SK-N-SH treated with all-trans-retinoic acid at 6 μM for 48 hours (cell line): ENCODE results near the gene CFAP210.
A peak's percentile ranks its signal among the peaks of the same experiment; 100 is the strongest.

ENCODE experiments used
- ATAC-seq: fragments of 200-7000 bp; cut with Tn5 transposase; 3 replicates; pipeline ENCODE4 v1.9.1; 2020; ENCODE audit warnings: mild to moderate bottlenecking, moderate library complexity
- ARNTL ChIP-seq: fragments of 450-650 bp; formaldehyde crosslinking; IDR thresholded peaks from 2 replicates; pipeline ENCODE4 v1.5.0; 2020; ENCODE audit warnings: low read depth, mild to moderate bottlenecking, moderate library complexity, borderline replicate concordance
- BACH2 ChIP-seq: fragments of 250-450 bp; sonication (Bioruptor Pico); IDR thresholded peaks from 2 replicates; pipeline ENCODE4 v1.9.0; 2021; ENCODE audit warnings: mild to moderate bottlenecking, borderline replicate concordance
- CSDC2 ChIP-seq: fragments of 250-450 bp; sonication (Bioruptor Pico); IDR thresholded peaks from 2 replicates; pipeline ENCODE4 v1.5.0; 2020; ENCODE audit warnings: mild to moderate bottlenecking, moderate library complexity
- ESRRG ChIP-seq: fragments of 250-450 bp; sonication (Bioruptor Pico); IDR thresholded peaks from 2 replicates; pipeline ENCODE4 v1.6.1; 2021; ENCODE audit warnings: mild to moderate bottlenecking
- ISL1 ChIP-seq: fragments of 250-450 bp; sonication (Bioruptor Pico); IDR thresholded peaks from 2 replicates; pipeline ENCODE4 v2.1.2; 2022; ENCODE audit warnings: mild to moderate bottlenecking, moderate library complexity
- OSR1 ChIP-seq: fragments of 250-450 bp; sonication (Bioruptor Pico); IDR thresholded peaks from 2 replicates; pipeline ENCODE4 v1.8.0; 2022; ENCODE audit warnings: moderate library complexity, mild to moderate bottlenecking, inconsistent platforms
- RARB ChIP-seq: fragments of 250-450 bp; sonication (Bioruptor Pico); IDR thresholded peaks from 2 replicates; pipeline ENCODE4 v1.8.0; 2021; ENCODE audit warnings: mild to moderate bottlenecking, moderate library complexity
- SNAI2 ChIP-seq: fragments of 250-450 bp; sonication (Bioruptor Pico); IDR thresholded peaks from 2 replicates; pipeline ENCODE4 v1.5.0; 2020; ENCODE audit warnings: mild to moderate bottlenecking, moderate library complexity
- TOX ChIP-seq: fragments of 250-450 bp; sonication (Bioruptor Pico); IDR thresholded peaks from 2 replicates; pipeline ENCODE4 v1.8.0; 2021; ENCODE audit warnings: mild to moderate bottlenecking, moderate library complexity, borderline replicate concordance
- ZC3H10 ChIP-seq: fragments of 250-450 bp; sonication (Bioruptor Pico); IDR thresholded peaks from 2 replicates; pipeline ENCODE4 v1.5.1; 2021; ENCODE audit warnings: mild to moderate bottlenecking, moderate library complexity
- ZFP3 ChIP-seq: fragments of 250-450 bp; sonication (Bioruptor Pico); IDR thresholded peaks from 2 replicates; pipeline ENCODE4 v1.5.0; 2020; ENCODE audit warnings: mild to moderate bottlenecking, moderate library complexity
- ZNF70 ChIP-seq: fragments of 450-650 bp; formaldehyde crosslinking; IDR thresholded peaks from 2 replicates; pipeline ENCODE4 v1.5.0; 2020; ENCODE audit warnings: mild to moderate bottlenecking, moderate library complexity
- ZNF8 ChIP-seq: fragments of 450-650 bp; formaldehyde crosslinking; IDR thresholded peaks from 2 replicates; pipeline ENCODE4 v1.5.0; 2020; ENCODE audit warnings: mild to moderate bottlenecking, moderate library complexity
- TF ChIP-seq, protein P1 (sequence below): fragments of 250-450 bp; sonication (Bioruptor Pico); IDR thresholded peaks from 2 replicates; pipeline ENCODE4 v1.8.0; 2020; ENCODE audit warnings: mild to moderate bottlenecking, moderate library complexity, borderline replicate concordance
- TF ChIP-seq, protein P2 (sequence below): fragments of 250-450 bp; sonication (Bioruptor Pico); IDR thresholded peaks from 2 replicates; pipeline ENCODE4 v1.8.0; 2021; ENCODE audit warnings: low read depth, mild to moderate bottlenecking, moderate library complexity, borderline replicate concordance
- TF ChIP-seq, protein P3 (sequence below): fragments of 250-450 bp; sonication (Bioruptor Pico); IDR thresholded peaks from 2 replicates; pipeline ENCODE4 v1.5.0; 2020; ENCODE audit warnings: mild to moderate bottlenecking, moderate library complexity
- TF ChIP-seq, protein P4 (sequence below): fragments of 250-450 bp; sonication (Bioruptor Pico); IDR thresholded peaks from 2 replicates; pipeline ENCODE4 v1.5.1; 2020; ENCODE audit warnings: low read depth, mild to moderate bottlenecking, moderate library complexity

CFAP210 gene

DNA sequence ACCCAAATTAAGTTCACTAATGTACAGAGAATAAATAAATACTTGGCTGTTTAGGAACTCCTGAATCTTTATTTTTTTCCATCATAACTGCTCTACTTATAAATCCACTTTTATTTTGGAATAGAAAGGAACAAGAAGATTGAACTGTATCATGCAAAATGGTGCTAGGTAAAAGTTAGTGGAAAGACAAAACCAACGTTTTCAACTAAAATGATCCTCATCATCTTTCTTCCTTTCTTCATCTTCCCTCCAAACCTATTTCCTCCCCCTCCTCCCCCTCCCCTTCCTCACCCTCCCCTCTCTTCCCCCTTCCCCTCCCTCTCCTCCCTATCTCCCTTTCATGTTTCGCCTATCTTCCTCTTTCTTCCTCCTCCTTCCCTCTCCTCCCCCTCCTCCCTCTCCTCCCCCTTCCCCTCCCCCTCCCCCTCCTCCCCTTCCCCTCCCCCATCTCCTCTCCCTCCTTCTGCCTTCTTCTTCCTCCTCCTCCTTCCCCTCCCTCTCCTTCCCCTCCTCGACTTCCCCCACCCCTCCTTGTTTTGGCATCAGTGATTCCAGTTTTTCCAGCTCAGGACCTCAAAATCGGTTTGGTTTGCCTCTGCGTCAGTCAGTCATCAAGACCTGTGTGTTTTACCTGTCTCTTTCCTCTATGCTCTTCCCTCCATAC lies 44.5 kb upstream of the CFAP210 start:
- no peak for ATAC-seq
- TF ChIP-seq ZC3H10 (CRISPR knock-in tag) (no peak), ISL1 (CRISPR knock-in tag) (no peak), ZNF70 (CRISPR knock-in tag) (no peak), TOX (CRISPR knock-in tag) (no peak)
- TF ChIP-seq, protein P1, sequence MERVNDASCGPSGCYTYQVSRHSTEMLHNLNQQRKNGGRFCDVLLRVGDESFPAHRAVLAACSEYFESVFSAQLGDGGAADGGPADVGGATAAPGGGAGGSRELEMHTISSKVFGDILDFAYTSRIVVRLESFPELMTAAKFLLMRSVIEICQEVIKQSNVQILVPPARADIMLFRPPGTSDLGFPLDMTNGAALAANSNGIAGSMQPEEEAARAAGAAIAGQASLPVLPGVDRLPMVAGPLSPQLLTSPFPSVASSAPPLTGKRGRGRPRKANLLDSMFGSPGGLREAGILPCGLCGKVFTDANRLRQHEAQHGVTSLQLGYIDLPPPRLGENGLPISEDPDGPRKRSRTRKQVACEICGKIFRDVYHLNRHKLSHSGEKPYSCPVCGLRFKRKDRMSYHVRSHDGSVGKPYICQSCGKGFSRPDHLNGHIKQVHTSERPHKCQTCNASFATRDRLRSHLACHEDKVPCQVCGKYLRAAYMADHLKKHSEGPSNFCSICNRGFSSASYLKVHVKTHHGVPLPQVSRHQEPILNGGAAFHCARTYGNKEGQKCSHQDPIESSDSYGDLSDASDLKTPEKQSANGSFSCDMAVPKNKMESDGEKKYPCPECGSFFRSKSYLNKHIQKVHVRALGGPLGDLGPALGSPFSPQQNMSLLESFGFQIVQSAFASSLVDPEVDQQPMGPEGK (CRISPR knock-in tag): no peak

DNA sequence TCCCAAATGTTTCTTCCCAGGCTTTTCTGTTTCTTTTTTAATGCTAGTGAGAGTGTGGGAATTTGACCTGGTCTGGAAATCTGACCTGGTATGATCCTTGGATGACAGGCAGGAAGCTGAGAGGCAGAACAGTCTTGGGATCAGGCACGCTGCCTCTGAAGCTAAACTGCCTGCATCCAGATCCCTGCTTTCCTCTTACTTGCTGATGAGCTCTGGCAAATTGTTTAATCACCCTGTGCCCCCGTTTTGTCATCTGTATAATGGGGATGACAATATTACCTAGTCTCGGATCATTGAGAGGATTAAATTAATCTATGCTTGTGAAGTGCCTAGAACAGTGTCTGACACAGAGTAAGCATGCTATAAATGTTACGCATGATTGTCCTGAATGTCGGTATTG lies 42.7 kb upstream of the CFAP210 start:
- no peak for TF ChIP-seq ISL1 (CRISPR knock-in tag)
- TF ChIP-seq ARNTL (CRISPR knock-in tag): no peak
- TF ChIP-seq, protein P2, sequence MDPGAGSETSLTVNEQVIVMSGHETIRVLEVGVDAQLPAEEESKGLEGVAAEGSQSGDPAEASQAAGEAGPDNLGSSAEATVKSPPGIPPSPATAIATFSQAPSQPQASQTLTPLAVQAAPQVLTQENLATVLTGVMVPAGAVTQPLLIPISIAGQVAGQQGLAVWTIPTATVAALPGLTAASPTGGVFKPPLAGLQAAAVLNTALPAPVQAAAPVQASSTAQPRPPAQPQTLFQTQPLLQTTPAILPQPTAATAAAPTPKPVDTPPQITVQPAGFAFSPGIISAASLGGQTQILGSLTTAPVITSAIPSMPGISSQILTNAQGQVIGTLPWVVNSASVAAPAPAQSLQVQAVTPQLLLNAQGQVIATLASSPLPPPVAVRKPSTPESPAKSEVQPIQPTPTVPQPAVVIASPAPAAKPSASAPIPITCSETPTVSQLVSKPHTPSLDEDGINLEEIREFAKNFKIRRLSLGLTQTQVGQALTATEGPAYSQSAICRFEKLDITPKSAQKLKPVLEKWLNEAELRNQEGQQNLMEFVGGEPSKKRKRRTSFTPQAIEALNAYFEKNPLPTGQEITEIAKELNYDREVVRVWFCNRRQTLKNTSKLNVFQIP (CRISPR knock-in tag): no peak
- TF ChIP-seq RARB: no peak
- no peak for TF ChIP-seq SNAI2 (CRISPR knock-in tag)
- no peak for TF ChIP-seq OSR1 (CRISPR knock-in tag)
- no peak for TF ChIP-seq TOX (CRISPR knock-in tag)
- no peak for TF ChIP-seq BACH2
- no peak for ATAC-seq

DNA sequence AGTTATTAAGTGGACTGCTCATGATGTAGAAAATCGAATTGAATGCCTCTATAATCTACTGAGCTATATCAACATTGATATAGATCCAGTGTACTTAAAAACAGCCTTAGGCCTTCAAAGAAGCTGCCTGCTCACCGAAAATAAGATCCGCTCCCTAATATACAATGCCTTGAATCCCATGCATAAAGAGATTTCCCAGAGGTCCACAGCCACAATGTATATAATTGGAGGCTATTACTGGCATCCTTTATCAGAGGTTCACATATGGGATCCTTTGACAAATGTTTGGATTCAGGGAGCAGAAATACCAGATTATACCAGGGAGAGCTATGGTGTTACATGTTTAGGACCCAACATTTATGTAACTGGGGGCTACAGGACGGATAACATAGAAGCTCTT lies 41.4 kb upstream of the CFAP210 start:
- no peak for ATAC-seq
- TF ChIP-seq ZFP3 (CRISPR knock-in tag) (no peak), BACH2 (no peak), TOX (CRISPR knock-in tag) (no peak), ZNF8 (no peak)
- TF ChIP-seq, protein P3, sequence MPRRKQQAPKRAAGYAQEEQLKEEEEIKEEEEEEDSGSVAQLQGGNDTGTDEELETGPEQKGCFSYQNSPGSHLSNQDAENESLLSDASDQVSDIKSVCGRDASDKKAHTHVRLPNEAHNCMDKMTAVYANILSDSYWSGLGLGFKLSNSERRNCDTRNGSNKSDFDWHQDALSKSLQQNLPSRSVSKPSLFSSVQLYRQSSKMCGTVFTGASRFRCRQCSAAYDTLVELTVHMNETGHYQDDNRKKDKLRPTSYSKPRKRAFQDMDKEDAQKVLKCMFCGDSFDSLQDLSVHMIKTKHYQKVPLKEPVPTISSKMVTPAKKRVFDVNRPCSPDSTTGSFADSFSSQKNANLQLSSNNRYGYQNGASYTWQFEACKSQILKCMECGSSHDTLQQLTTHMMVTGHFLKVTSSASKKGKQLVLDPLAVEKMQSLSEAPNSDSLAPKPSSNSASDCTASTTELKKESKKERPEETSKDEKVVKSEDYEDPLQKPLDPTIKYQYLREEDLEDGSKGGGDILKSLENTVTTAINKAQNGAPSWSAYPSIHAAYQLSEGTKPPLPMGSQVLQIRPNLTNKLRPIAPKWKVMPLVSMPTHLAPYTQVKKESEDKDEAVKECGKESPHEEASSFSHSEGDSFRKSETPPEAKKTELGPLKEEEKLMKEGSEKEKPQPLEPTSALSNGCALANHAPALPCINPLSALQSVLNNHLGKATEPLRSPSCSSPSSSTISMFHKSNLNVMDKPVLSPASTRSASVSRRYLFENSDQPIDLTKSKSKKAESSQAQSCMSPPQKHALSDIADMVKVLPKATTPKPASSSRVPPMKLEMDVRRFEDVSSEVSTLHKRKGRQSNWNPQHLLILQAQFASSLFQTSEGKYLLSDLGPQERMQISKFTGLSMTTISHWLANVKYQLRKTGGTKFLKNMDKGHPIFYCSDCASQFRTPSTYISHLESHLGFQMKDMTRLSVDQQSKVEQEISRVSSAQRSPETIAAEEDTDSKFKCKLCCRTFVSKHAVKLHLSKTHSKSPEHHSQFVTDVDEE (CRISPR knock-in tag): no peak

DNA sequence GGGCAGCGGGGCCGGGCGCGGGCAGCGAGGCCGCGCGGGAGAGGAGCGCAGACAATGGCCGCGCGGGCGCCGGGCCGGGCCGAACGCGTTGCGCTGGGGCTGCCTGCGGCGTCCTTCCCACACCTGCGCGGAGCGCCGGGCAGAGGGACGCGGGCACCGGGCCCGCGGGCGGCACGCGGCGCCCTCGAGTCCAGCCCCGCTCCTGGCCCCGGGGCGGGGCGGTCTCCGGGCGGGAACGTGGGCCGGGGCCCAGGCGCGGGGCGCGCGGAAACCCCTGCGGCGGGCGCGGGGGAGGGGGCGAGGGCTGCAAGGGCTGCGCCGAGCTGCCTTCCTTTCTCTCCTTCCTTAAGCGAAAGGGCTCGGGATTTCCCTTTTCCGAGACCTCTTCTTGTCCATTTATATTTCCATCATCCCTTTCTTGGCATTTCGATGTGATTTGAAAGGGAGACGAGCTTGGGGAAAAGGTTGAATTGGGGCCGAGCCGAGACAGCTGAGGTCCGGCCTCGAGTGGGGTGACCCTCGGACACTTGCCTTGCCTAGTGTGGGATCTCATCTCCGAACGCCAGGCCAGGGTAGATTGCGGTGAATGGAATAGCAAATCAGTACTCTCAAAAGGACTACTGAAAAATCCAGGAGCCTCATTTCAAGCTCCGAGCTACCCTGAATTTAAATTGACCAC lies 40.1 kb upstream of the CFAP210 start:
- ATAC-seq: peak; percentile 30; the same call in 2 of the 3 replicates
- no peak for TF ChIP-seq BACH2
- TF ChIP-seq ZFP3 (CRISPR knock-in tag): no peak
- no peak for TF ChIP-seq CSDC2 (CRISPR knock-in tag)
- TF ChIP-seq RARB: no peak
- TF ChIP-seq TOX (CRISPR knock-in tag): no peak
- TF ChIP-seq OSR1 (CRISPR knock-in tag): no peak
- TF ChIP-seq, protein P4, sequence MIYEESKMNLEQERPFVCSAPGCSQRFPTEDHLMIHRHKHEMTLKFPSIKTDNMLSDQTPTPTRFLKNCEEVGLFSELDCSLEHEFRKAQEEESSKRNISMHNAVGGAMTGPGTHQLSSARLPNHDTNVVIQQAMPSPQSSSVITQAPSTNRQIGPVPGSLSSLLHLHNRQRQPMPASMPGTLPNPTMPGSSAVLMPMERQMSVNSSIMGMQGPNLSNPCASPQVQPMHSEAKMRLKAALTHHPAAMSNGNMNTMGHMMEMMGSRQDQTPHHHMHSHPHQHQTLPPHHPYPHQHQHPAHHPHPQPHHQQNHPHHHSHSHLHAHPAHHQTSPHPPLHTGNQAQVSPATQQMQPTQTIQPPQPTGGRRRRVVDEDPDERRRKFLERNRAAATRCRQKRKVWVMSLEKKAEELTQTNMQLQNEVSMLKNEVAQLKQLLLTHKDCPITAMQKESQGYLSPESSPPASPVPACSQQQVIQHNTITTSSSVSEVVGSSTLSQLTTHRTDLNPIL (CRISPR knock-in tag): no peak
- no peak for TF ChIP-seq ESRRG (CRISPR knock-in tag)
- TF ChIP-seq, protein P2 (CRISPR knock-in tag): no peak
- TF ChIP-seq, protein P1 (CRISPR knock-in tag): no peak
